ENCODE results near the gene FARP1.

The FARP1 gene

DNA sequence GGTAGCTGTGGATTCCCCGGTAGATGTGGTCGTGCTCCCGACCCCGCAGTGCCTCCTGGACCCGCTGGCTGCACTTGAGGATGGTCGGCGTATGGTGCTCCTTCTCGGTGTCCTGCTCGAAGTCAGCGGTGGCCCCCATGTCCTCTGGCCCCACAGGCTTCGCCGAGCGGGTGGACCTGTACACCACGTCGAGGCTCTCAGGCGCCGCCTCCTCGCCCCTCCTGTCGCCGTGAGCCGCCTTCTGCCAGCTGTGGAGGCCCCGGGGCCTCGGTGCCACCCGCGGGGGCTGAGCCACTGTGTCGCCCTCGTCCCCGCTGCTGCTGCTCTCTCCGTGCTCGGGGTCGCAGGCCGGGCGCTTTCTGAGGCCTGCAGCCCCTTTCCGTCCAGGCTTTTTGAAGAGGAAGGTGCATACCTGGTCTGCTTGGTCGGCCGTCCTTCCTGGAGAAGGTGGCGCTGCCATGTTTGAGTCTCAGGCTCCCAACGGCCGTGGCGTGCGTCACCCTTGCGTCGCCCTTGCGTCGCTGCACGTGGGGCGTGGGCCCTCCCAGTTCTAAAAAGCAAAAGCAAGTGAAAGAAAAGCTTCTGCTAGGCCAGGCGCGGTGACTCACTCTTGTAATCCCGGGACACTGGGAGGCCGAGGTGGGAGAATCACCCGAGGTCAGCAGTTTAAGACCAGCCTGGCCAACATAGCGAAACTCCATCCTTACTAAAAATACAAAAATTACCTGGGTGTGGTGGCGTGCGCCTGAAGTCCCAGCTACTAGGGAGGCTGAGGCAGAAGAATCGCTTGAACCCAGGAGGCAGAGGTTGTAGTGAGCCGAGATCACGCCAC is 34.1 kb downstream of the FARP1 start, which contains the start of gene RNF113B:
TSS of gene RNF113B (minus strand) at position 493 of the 832 bp plus-strand sequence. CDS start at position 460, 33 bp downstream.
- in situ Hi-C loops (cut with MboI; ENCODE audit: low sequenced_read_pairs, unreplicated experiment): no loop called here
- TF ChIP-seq, protein P1, sequence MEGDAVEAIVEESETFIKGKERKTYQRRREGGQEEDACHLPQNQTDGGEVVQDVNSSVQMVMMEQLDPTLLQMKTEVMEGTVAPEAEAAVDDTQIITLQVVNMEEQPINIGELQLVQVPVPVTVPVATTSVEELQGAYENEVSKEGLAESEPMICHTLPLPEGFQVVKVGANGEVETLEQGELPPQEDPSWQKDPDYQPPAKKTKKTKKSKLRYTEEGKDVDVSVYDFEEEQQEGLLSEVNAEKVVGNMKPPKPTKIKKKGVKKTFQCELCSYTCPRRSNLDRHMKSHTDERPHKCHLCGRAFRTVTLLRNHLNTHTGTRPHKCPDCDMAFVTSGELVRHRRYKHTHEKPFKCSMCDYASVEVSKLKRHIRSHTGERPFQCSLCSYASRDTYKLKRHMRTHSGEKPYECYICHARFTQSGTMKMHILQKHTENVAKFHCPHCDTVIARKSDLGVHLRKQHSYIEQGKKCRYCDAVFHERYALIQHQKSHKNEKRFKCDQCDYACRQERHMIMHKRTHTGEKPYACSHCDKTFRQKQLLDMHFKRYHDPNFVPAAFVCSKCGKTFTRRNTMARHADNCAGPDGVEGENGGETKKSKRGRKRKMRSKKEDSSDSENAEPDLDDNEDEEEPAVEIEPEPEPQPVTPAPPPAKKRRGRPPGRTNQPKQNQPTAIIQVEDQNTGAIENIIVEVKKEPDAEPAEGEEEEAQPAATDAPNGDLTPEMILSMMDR (IDR thresholded peaks at IDR 0.05; ENCODE audit: borderline replicate concordance, control extremely low read depth, extremely low read depth, insufficient read depth, missing control alignments): no peak
- no peak for DNase-seq (ENCODE audit: low spot score)

DNA sequence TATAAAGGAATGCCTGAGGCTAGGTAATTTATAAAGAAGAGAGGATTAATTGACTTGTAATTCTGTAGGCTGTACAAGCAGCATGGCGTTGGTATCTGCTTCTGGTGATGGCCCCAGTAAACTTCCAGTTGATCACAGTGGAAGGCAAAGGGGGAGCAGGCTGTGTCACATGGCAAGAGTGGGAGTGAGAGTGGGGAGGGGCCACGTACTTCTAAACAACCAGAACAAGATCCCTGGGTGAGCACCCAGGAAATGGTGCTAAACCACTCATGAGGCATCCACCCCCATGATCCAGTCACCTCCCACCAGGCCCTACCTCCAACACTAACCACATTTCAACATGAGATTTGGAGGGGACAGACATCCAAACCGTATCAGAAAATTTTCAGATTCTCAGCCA is 37.2 kb downstream of the FARP1 start:
- in situ Hi-C loops (cut with MboI; ENCODE audit: low sequenced_read_pairs, unreplicated experiment): no loop called here
- DNase-seq (ENCODE audit: low spot score): no peak
- TF ChIP-seq, protein P1 (IDR thresholded peaks at IDR 0.05; ENCODE audit: borderline replicate concordance, control extremely low read depth, extremely low read depth, insufficient read depth, missing control alignments): no peak

DNA sequence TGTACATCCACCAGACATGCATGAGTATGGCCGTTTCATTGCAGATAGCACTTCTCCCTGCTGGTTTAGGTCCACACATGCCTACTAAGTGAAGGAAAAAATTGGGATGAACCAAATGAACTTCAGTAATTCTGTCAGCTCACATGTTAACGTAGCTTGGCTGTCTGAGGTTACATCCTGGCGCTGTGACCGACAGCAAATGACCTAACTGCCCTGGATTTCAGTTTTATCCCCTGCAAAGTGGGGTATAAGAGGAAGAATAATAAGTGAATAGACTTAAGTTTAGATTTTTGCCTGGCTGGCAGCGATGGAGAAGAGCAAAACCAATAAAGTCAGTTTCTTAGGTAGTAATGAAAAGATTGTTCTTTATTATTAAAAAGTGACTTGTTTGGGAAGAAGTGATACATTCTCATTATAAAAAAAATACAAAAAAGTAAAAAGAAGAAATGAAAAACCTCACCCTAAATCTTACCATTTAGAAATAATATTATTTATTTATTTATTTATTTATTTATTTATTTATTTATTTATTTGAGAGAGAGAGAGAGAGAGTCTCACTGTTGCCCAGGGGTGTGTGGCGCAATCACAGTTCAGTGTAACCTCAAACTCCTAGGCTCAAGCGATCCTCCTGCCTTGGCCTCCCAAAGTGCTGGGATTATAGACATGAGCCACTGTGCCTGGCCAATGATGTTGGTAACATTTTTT is 38.4 kb downstream of the FARP1 start:
- DNase-seq (ENCODE audit: low spot score): no peak
- TF ChIP-seq, protein P1 (IDR thresholded peaks at IDR 0.05; ENCODE audit: borderline replicate concordance, control extremely low read depth, extremely low read depth, insufficient read depth, missing control alignments): no peak
- in situ Hi-C loops (cut with MboI; ENCODE audit: low sequenced_read_pairs, unreplicated experiment): no loop called here

DNA sequence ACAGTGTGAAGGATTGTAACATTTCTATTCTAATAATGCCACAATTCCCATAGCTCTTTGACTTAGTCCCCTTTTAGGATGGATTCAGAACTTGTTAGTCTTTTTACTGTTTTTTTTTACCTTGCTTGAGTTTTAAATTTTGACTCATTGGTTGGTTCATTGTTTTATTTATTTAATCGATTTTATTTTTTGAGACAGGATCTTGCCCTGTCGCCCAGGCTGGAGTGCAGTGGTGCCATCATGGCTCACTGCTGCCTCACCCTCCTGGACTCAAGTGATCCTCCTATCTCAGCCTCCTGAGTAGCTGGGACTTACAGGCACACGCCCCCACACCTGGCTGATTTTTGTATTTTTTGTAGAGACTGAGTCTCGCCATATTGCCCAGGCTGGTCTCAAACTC is 39.3 kb downstream of the FARP1 start:
- TF ChIP-seq, protein P1 (IDR thresholded peaks at IDR 0.05; ENCODE audit: borderline replicate concordance, control extremely low read depth, extremely low read depth, insufficient read depth, missing control alignments): no peak

DNA sequence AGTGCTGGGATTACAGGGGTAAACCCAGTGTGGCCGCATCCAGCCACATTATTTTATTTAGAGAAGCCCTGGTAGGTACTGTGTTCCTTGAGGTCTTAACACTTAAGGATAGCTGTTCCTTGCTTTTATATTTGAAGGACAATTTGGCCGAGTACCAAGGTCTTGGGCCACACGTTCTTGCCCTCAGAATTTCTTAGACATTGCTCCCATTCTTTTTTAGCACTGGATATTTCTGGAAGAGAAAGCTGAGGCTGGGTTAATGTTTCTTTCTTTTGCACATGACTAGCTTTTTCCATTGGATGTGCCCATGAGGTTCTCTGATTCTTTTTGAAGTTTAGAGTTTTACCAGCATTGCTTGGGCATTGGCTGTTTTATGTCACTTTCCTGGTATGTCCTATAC is 39.7 kb downstream of the FARP1 start:
- DNase-seq (ENCODE audit: low spot score): no peak
- TF ChIP-seq, protein P1 (IDR thresholded peaks at IDR 0.05; ENCODE audit: borderline replicate concordance, control extremely low read depth, extremely low read depth, insufficient read depth, missing control alignments): no peak
- in situ Hi-C loops (cut with MboI; ENCODE audit: low sequenced_read_pairs, unreplicated experiment): no loop called here

More for the DNA sequence above, 39.3 kb downstream of the FARP1 start:
- in situ Hi-C loops (cut with MboI; ENCODE audit: low sequenced_read_pairs, unreplicated experiment): no loop called here
- no peak for DNase-seq (ENCODE audit: low spot score)

DNA sequence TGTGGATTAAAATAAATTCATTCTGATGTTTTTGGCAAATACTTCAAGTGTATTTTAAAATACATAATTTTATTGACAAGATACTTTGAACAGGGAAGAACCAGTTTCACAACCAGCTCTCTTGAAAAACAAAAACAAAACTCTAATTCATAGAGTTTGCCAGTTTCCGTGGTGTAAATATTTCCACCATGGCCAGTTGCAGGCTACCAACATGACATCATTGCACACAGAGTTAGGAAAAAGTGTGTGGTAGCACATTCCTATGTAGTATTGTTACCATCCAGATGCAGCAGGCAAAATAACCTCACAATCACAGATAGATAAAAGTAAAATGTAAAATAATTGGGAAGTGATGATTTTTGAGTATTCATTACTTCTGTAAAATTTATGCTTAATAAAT is 41.9 kb downstream of the FARP1 start:
- in situ Hi-C loops (cut with MboI; ENCODE audit: low sequenced_read_pairs, unreplicated experiment): no loop called here
- DNase-seq (ENCODE audit: low spot score): no peak
- TF ChIP-seq, protein P1 (IDR thresholded peaks at IDR 0.05; ENCODE audit: borderline replicate concordance, control extremely low read depth, extremely low read depth, insufficient read depth, missing control alignments): no peak
